Glutamatergic neuron (in vitro differentiated cells): ENCODE results near the gene SUMO4. TPM values are rescaled to one million over a fixed set of nuclear protein-coding genes. Genes with fewer than 3 reads are reported as not detected.
A peak's percentile ranks its signal among the peaks of the same experiment; 100 is the strongest.

ENCODE experiments used
- DNase-seq: peaks from one replicate; pipeline ENCODE4 v3.0.0; 2022
- H3K27ac Mint-ChIP-seq: one replicate; pipeline ENCODE4 v1.8.0; 2020; ENCODE audit warnings: mild to moderate bottlenecking, mixed read lengths, inconsistent platforms; ENCODE audit not compliant: unreplicated experiment
- H3K27me3 Mint-ChIP-seq: one replicate; pipeline ENCODE4 v1.8.0; 2020; ENCODE audit warnings: mild to moderate bottlenecking, moderate library complexity, mixed read lengths, inconsistent platforms; ENCODE audit not compliant: unreplicated experiment
- H3K36me3 Mint-ChIP-seq: one replicate; pipeline ENCODE4 v1.8.0; 2020; ENCODE audit warnings: mild to moderate bottlenecking, mixed read lengths, inconsistent platforms; ENCODE audit not compliant: unreplicated experiment
- H3K4me1 Mint-ChIP-seq: one replicate; pipeline ENCODE4 v1.8.0; 2020; ENCODE audit warnings: mild to moderate bottlenecking, low read depth, mixed read lengths, inconsistent platforms; ENCODE audit not compliant: unreplicated experiment
- H3K4me3 Mint-ChIP-seq: one replicate; pipeline ENCODE4 v1.8.0; 2020; ENCODE audit warnings: mild to moderate bottlenecking, mixed read lengths, inconsistent platforms; ENCODE audit not compliant: unreplicated experiment
- H3K9me3 Mint-ChIP-seq: one replicate; pipeline ENCODE4 v1.8.0; 2020; ENCODE audit warnings: mild to moderate bottlenecking, moderate library complexity, mixed read lengths, inconsistent platforms; ENCODE audit not compliant: unreplicated experiment
- total RNA-seq: library from RNA; stranded (reverse); fragmentation: NEBNext Ultra II Directional; extraction: Animal tissue kit (Norgen Biotek cat#: 25700); gene quantifications from one replicate; pipeline ENCODE4 v1.2.1, GENCODE V29; 2021; ENCODE audit not compliant: unreplicated experiment
- TF ChIP-seq, protein P1 (sequence below): fragments of 200-600 bp; sonication (generic); IDR thresholded peaks from one replicate; pipeline ENCODE4 v1.5.0; 2021; ENCODE audit not compliant: partially characterized antibody, unreplicated experiment

SUMO4 gene
- total RNA-seq, 1 donor from 2014 or later = 1.3 TPM

DNA sequence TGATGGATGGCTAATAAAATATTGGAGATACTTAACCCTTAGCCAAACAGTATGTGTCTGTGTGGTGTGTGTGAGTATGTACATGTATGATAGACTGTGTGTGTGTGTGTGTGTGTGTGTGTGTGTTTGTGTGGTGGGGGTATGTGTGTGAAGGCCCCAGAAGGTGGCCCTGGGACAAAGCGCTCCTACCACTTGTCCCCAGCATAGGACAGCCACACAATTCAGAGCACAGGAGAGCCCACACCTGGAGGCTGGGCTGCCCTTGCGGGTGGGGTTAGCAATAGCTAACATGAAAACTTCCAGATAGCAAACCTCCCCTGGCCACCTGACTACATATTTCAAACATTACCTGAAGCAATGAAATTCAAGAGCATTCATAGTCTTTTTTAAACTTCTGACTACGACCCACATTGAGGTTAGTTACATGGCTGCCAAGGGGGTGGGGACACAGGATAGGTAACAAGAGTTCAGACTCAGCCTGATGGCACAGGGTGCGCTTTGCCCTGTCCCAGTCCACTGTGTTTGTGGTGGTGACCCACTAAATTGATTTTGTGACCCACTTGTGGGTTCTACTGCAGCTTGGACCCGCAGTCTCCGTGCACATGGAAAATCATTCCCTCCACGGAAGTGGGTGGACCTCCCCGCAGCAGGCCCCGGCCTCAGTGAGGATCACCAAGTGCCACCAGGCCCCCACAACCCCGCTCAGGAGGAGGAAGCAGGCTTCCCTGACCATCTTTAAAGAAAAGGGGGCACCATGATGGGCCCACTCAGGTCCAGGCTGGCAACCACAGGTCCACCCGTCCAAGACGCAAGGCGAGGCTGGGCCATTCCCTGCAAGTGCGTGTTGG is 50.0 kb downstream of the SUMO4 start:
- DNase-seq = no peak
- no peak overlapping the region for H3K27ac Mint-ChIP-seq
- H3K4me1 Mint-ChIP-seq = no peaks in the 10 kb centered on the region
- H3K9me3 Mint-ChIP-seq = peaks cover 10% of the 10 kb centered on the region
- TF ChIP-seq, protein P1, sequence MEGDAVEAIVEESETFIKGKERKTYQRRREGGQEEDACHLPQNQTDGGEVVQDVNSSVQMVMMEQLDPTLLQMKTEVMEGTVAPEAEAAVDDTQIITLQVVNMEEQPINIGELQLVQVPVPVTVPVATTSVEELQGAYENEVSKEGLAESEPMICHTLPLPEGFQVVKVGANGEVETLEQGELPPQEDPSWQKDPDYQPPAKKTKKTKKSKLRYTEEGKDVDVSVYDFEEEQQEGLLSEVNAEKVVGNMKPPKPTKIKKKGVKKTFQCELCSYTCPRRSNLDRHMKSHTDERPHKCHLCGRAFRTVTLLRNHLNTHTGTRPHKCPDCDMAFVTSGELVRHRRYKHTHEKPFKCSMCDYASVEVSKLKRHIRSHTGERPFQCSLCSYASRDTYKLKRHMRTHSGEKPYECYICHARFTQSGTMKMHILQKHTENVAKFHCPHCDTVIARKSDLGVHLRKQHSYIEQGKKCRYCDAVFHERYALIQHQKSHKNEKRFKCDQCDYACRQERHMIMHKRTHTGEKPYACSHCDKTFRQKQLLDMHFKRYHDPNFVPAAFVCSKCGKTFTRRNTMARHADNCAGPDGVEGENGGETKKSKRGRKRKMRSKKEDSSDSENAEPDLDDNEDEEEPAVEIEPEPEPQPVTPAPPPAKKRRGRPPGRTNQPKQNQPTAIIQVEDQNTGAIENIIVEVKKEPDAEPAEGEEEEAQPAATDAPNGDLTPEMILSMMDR = no peak
- H3K36me3 Mint-ChIP-seq = no peaks in the 10 kb centered on the region
- peaks cover 17% of the 10 kb centered on the region for H3K27me3 Mint-ChIP-seq
- peak overlapping the region; percentile 61 for H3K4me3 Mint-ChIP-seq

Other genes with a start within 250 kb of the SUMO4 start
- 39.3 TPM for gene TAB2, start 82.5 kb upstream of the SUMO4 start, total RNA-seq
- 48.7 TPM for gene ZC3H12D, start 84.8 kb downstream of the SUMO4 start, total RNA-seq
- 26.8 TPM for gene PPIL4, start 145.8 kb downstream of the SUMO4 start, total RNA-seq
- 11.2 TPM for gene GINM1, start 166.1 kb downstream of the SUMO4 start, total RNA-seq
- gene KATNA1, start 248.5 kb downstream of the SUMO4 start, total RNA-seq = 10.9 TPM